ENCODE data around the gene RASGEF1B.
"Not testable (repeated sequence)": the region's sequence is repeated elsewhere in the genome, so short reads cannot be mapped to it uniquely, and the experiment has no call there.

Gene RASGEF1B

DNA sequence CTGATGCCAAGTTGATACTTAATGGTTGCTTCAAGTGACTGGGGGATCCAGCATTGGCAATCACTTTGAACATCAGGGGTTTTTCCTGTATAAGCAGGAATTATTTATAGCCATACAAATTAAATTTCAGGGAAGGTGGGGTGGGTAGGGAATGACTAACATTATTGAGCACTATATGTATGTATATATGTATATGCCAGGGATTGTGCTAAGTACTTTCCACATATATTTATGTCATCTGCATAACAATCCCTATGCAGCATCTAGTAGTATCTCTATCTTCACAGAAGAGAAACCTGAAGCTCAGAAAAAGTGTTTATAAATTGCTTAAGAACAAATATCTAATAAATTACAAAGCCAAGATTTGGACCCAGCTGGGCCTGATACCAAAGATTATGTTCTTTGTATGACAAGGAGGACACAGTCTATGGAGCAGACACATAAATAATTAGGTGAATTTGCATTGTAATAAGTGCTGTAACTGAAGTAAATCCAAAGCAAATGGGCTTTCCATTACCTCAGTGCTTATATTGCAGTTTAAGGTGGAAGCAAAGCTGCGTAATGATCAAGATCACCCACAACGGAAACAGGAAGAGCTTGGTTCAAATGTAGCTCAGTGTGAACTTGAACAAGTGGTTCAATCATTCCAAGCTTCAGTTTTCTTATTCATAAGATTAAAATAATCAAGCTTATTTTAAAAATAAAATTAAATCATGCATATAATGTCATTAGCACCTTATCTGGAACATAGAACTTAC, 18.9 kb upstream of the RASGEF1B start:
- no peak for DNase-seq (ENCODE audit: low read depth)
- TF ChIP-seq, protein P1, sequence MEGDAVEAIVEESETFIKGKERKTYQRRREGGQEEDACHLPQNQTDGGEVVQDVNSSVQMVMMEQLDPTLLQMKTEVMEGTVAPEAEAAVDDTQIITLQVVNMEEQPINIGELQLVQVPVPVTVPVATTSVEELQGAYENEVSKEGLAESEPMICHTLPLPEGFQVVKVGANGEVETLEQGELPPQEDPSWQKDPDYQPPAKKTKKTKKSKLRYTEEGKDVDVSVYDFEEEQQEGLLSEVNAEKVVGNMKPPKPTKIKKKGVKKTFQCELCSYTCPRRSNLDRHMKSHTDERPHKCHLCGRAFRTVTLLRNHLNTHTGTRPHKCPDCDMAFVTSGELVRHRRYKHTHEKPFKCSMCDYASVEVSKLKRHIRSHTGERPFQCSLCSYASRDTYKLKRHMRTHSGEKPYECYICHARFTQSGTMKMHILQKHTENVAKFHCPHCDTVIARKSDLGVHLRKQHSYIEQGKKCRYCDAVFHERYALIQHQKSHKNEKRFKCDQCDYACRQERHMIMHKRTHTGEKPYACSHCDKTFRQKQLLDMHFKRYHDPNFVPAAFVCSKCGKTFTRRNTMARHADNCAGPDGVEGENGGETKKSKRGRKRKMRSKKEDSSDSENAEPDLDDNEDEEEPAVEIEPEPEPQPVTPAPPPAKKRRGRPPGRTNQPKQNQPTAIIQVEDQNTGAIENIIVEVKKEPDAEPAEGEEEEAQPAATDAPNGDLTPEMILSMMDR (conservative IDR thresholded peaks at IDR 0.05; ENCODE audit: low read depth, low read length), result no peak
- H3K4me3 ChIP-seq (ENCODE audit: low read length), result no peak overlapping the region

- TF ChIP-seq, protein P1 (conservative IDR thresholded peaks at IDR 0.05; ENCODE audit: low read depth, low read length), result no peak
- no peak for DNase-seq (ENCODE audit: low read depth)
- H3K4me3 ChIP-seq (ENCODE audit: low read length), result no peak overlapping the region
These were observed 14.8 kb upstream of the RASGEF1B start for GRCh38 chr4:81486502-81486901.

GRCh38 chr4:81485310-81485980, 13.7 kb upstream of the RASGEF1B start:
- no peak overlapping the region for H3K4me3 ChIP-seq (ENCODE audit: low read length)
- DNase-seq (ENCODE audit: low read depth), result no peak
- TF ChIP-seq, protein P1 (conservative IDR thresholded peaks at IDR 0.05; ENCODE audit: low read depth, low read length), result no peak

DNA sequence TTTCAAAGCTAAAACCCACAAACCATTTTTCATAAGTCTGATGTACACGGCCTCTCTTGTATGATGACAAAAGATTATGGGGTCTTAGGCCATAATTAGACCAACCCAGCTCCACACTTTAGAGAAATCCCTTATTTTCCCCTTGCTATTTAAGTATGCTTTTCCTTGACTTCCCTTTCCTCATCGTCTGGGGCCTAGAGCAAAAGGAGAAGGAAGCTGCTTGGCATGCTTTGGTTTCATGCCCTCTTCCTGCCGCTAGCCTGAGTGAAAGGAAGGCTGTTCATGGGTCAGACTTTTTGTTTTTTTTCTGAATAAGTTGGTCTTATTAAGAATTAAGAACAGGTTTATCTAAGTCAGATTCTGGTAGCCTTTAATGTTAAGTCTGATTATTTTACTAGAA, 10.6 kb upstream of the RASGEF1B start:
- no peak overlapping the region for H3K4me3 ChIP-seq (ENCODE audit: low read length)
- TF ChIP-seq, protein P1 (conservative IDR thresholded peaks at IDR 0.05; ENCODE audit: low read depth, low read length), result no peak
- DNase-seq (ENCODE audit: low read depth), result no peak

DNA sequence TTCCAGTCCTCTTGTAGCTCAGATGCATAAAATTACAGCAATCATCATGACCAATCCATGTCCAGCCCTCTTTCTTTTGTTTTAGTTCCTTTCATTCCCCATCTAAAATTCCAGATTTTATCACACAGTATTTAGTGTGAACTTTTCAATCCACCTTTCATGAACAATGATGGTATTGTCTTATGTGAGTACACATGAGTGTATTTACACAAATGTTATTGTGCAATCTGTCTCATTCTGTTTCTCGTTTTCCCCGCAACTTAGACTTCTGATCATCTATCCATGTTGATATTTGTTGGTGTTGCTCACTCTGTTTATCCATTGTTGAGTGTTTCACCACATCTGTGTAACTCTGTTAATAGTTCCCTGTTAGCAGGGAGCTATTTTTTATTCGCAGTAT, 9.4 kb upstream of the RASGEF1B start:
- DNase-seq (ENCODE audit: low read depth), result no peak
- TF ChIP-seq, protein P1 (conservative IDR thresholded peaks at IDR 0.05; ENCODE audit: low read depth, low read length), result no peak
- H3K4me3 ChIP-seq (ENCODE audit: low read length), result no peak overlapping the region

DNA sequence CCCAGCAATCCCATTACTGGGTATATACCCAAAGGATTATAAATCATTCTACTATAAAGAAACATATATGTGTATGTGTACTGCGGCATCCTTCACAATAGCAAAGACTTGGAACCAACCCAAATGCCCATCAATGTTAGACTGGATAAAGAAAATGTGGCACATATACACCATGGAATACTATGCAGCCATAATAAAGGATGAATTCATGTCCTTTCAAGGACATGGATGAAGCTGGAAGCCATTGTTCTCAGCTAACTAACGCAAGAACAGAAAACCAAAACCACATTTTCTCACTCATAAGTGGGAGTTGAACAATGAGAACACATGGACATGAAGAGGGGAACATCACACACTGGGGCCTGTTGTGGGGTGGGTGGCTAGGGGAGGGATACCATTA, 7.9 kb upstream of the RASGEF1B start:
- not testable (repeated sequence) for DNase-seq (ENCODE audit: low read depth); H3K4me3 ChIP-seq (ENCODE audit: low read length)

DNA sequence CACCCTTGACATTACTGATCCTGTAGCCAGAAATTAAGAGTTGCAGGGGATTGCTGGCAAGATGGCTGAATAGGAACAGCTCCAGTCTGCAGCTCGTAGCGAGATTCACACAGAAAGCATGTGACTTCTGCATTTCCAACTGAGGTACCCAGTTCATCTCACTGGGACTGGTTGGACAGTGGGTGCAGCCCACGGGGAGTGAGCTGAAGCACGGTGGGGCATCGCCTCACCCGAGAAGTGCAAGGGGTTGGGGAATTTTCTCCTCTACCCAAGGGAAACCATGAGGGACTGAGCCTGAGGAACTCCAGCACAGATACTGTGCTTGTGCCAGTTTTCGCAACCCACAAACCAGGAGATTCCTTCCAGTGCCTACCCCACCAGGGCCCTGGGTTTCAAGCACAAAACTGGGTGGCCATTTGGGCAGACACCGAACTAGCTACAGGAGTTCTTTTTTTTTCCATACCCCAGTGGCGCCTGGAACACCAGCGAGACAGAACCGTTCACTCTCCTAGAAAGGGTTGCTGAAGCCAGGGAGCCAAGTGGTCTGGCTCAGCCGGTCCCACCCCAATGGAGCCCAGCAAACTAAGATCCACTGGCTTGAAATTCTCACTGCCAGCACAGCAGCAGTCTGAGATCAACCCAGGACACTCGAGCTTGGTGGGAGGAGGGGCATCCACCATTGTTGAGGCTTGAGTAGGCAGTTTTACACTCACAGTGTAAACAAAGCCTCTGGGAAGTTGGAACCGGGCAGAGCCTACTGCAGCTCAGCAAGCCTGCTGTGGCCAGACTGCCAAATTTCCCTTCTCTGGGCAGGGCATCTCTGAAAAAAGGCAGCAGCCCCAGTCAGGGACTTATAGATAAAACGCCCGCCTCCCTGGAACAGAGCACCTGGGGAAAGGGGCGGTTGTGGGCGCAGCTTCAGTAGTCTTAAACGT, 1.9 kb upstream of the RASGEF1B start:
- not testable (repeated sequence) for H3K4me3 ChIP-seq (ENCODE audit: low read length); DNase-seq (ENCODE audit: low read depth)

Measured in retinal pigment epithelial cell (primary cell).